IMR-90 (cell line): ENCODE measurements around the gene LCTL.

Experiments
- BHLHE40 ChIP-seq: fragments of 150-350 bp; IDR thresholded peaks from 2 replicates; pipeline ENCODE4 v1.6.1; 2016; ENCODE audit warnings: mild to moderate bottlenecking, low read depth, low read length
- MXI1 ChIP-seq: IDR thresholded peaks from 2 replicates; pipeline ENCODE4 v1.6.1; 2012; ENCODE audit warnings: low read depth, mild to moderate bottlenecking, low read length, moderate library complexity, borderline replicate concordance
- POLR2A ChIP-seq: IDR thresholded peaks from 2 replicates; pipeline ENCODE4 v1.6.1; 2012; ENCODE audit warnings: mild to moderate bottlenecking, low read depth, low read length
- RCOR1 ChIP-seq: IDR thresholded peaks from 2 replicates; pipeline ENCODE4 v1.6.1; 2012; ENCODE audit warnings: mild to moderate bottlenecking, low read length, improper control_type of control experiment; ENCODE audit not compliant: insufficient replicate concordance
- USF2 ChIP-seq: fragments of 150-350 bp; IDR thresholded peaks from 2 replicates; pipeline ENCODE4 v1.6.1; 2017; ENCODE audit warnings: mild to moderate bottlenecking, antibody characterized with exemption, low read length, low read depth
- TF ChIP-seq, protein P1 (sequence below): conservative IDR thresholded peaks from 2 replicates; pipeline ENCODE4 v1.5.1; 2012; ENCODE audit warnings: mild to moderate bottlenecking, low read depth, low read length, improper control_type of control experiment

DNA sequence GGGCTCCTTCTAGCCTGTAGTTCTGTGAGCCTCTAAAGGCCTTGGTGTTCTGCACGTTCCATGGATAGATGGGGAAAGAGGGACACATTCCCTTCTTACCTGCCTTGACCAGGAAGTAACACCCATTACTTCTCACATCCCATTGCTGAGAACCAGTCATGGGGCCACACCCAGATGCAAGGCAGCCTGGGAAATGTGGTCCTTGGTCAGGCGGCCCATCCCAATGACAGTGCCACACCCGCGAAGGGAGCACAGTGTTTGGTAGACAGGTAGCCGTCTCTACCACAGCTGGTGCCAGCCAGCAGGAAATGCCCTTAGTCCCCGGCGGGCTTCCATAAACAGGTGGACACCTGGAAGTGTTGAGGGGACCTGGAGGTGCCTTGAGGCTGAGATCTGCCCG lies 23.2 kb upstream of the LCTL start:
- TF ChIP-seq USF2: no peak
- no peak for TF ChIP-seq POLR2A
- TF ChIP-seq, protein P1, sequence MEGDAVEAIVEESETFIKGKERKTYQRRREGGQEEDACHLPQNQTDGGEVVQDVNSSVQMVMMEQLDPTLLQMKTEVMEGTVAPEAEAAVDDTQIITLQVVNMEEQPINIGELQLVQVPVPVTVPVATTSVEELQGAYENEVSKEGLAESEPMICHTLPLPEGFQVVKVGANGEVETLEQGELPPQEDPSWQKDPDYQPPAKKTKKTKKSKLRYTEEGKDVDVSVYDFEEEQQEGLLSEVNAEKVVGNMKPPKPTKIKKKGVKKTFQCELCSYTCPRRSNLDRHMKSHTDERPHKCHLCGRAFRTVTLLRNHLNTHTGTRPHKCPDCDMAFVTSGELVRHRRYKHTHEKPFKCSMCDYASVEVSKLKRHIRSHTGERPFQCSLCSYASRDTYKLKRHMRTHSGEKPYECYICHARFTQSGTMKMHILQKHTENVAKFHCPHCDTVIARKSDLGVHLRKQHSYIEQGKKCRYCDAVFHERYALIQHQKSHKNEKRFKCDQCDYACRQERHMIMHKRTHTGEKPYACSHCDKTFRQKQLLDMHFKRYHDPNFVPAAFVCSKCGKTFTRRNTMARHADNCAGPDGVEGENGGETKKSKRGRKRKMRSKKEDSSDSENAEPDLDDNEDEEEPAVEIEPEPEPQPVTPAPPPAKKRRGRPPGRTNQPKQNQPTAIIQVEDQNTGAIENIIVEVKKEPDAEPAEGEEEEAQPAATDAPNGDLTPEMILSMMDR: no peak
- no peak for TF ChIP-seq RCOR1
- no peak for TF ChIP-seq MXI1
- no peak for TF ChIP-seq BHLHE40
